Mucosa of gallbladder (tissue), 1 donor: ENCODE results near the gene MAB21L4. TPM values are rescaled to one million over a fixed set of nuclear protein-coding genes. Genes with fewer than 3 reads are reported as not detected.

Experiments
- total RNA-seq: library from RNA; stranded (reverse); gene quantifications from one replicate; pipeline ENCODE4 v1.2.1, GENCODE V29; 2021
- donor health status: DM: no; HTN: no; CAD: no.

Gene MAB21L4
- total RNA-seq, 1 donor from 2014 or later = 2.8 TPM

Other genes starting within 250 kb of the MAB21L4 start
- not detected for gene AQP12B, start 213.3 kb downstream of the MAB21L4 start, total RNA-seq
- gene AQP12A, start 204.3 kb downstream of the MAB21L4 start, total RNA-seq = not detected
- gene KIF1A, start 75.9 kb downstream of the MAB21L4 start, total RNA-seq = 1.6 TPM
- gene AGXT, start 27.3 kb downstream of the MAB21L4 start, total RNA-seq = 1.6 TPM
- gene CROCC2, start 10.2 kb upstream of the MAB21L4 start, total RNA-seq = 0.09 TPM
- gene SNED1, start 102.5 kb upstream of the MAB21L4 start, total RNA-seq = 40.9 TPM
- gene MTERF4, start 206.1 kb upstream of the MAB21L4 start, total RNA-seq = 32.7 TPM